Frontal cortex (tissue), 4 donors: ENCODE measurements around the gene MZB1. TPM values are rescaled to one million over a fixed set of nuclear protein-coding genes. Genes with fewer than 3 reads are reported as not detected.
A peak's percentile ranks its signal among the peaks of the same experiment; 100 is the strongest.

ENCODE experiments used
- DNase-seq, 2 donors: peaks; one replicate each; pipeline ENCODE4 v3.0.0; 2012; ENCODE audit warnings: low spot score in 2 of 2
- FAIRE-seq: peaks from 2 replicates; lab custom pipeline; 2012; peaks lifted over from hg19 to GRCh38; lab: Jason Lieb, UNC
- total RNA-seq: library from RNA; depleted of rRNA; stranded (reverse); fragments of >200 nt; gene quantifications from one replicate; pipeline ENCODE4 v1.2.3, GENCODE V29; 2014
- donor health status: control.
- donor health status: control.
- donor health status: control.

MZB1 gene, protein sequence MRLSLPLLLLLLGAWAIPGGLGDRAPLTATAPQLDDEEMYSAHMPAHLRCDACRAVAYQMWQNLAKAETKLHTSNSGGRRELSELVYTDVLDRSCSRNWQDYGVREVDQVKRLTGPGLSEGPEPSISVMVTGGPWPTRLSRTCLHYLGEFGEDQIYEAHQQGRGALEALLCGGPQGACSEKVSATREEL
- not detected for total RNA-seq

DNA sequence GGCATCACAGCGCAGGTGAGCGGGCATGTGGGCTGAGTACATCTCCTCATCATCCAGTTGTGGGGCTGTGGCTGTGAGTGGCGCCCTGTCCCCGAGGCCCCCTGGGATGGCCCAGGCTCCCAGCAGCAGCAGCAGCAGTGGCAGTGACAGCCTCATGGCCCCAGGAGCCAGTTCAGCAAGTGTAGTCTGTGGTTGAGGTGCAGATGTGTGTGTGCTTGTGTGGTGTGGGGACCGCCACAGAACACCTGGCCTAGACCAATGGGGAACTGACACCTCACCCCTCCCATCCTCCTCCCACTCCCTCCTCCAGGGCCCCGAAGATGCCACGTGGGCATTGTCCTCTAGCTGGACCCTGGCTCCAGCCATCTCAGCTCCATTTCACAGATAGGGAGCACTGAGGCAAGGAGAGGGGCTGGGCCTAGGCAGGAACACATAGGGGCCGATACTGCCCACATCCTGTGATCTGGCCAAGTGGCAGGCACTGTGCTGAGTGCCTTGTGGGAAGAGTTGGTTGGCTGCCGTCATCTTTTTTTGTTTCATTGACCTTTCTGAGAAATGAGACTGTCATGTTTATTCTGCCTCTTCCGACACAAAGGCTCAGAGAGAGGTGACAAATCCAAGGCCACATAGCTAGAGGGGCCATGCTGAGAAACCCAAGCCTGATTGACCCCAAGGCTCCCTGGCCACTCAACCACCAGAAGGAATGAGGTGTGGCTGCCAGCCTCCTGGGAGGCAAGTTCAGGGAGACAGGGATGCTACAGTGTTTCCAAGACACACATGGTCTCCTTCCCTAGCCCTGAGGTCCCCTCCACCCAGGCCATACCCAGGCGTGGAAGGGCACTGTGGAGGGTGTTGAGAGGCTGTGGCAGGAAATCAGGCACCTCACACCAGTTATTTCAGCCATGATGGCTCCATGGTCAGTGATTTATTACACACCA, at the start of gene MZB1:
TSS of gene MZB1 (minus strand) at position 213 of the 938 bp plus-strand sequence. CDS start at position 156, 57 bp downstream.
- no peak for DNase-seq
- no peak for FAIRE-seq

DNA sequence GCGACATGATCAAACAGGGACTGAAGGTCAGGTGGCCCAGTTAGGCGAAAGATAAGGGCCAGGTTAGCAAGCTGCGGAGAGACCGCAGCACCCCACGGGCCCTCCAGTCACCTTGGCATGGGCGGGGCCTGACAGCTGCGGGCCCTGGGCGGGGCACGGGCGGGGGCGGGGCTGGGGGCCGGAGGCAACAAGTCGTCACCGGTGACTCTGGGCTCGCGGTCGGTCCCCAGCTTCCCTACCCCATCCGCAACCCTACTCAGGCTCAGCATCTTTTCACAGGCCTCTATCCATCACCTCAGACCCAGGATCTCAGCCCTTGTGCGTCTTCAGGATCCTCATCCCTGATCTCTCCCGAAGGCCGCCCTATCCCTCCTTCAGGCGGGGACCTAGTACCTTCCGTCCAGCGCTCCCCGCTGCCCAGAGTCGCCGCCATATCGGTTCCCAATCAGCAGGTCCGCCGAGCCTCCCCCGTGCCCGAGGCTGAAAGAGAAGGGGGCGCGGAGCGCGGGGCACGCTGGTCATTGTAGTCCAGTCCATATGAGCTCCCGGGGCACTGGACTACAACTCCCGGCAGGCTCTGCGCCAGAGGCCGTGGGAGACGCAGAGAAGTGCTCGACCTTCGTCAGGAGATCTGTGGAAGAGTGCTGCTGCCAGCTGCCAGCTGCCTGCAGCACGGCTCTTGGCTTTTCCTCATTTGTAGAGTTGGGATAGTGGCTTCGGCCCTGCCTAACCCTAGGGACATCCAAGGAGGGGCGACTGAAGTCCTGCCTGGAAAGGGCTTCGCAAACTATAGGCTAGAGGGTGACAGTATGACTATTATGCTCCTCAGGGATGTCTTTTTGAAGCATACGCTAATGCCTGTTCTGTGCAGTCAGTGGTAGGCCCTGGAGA, 49.5 kb upstream of the MZB1 start, which contains the start of gene DNAJC18:
TSS of gene DNAJC18 (minus strand) at position 513 of the 891 bp plus-strand sequence. CDS start at position 433, 80 bp downstream.
- DNase-seq (peak; percentile 89 to 93), FAIRE-seq (no peak)

DNA sequence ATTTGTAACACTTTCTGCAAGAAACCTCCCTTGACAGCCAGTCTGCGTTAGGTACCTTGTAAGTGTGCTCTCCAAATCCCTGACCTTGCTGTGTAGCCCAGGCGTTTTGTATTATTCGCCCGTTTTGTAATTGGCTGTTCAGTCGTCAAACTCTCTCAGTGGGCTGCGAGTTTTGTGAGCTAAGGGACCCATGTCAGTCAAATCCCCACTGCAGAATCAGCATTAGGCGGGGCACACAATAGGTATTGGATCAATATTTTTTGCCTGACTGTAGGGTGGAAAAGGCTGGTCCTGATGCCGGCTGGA, 48.9 kb upstream of the MZB1 start:
- FAIRE-seq (no peak), DNase-seq (no peak)

DNA sequence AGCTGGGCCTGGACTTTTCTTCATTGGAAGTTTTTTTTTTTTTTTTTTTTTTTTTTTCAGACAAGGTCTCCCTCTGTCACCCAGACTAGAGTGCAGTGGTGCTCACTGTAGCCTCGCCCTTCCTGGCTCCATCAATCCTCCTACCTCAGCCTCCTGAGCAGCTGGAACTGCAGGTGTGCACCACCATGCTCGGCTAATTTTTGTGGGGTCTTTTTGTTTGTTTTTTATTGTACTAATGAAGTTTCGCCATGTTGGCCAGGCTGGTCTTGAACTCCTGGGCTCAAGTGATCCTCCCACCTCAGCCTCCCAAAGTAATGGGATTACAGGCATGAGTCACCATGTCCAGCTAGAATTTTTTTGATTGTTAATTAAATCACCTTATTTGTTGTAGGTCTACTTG, 46.0 kb upstream of the MZB1 start:
- DNase-seq (no peak), FAIRE-seq (no peak)

DNA sequence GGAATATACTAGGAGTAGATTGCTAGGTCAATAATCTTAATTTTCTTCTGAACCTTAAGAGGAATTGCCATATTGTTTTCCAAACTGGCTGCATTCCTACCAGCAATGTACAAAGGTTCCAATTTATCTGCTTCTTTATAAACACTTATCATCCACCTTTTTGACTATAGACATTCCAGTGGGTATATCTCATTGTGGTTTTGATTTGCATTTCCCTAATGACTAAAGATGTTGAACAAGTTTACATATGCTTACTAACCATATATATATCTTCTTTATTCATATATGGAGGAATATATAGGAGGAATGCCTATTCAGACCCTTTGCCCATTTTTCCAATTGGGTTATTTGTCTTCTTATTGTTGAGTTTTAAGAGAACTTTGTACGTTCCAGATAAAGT, 42.0 kb upstream of the MZB1 start:
- FAIRE-seq (no peak), DNase-seq (no peak)

DNA sequence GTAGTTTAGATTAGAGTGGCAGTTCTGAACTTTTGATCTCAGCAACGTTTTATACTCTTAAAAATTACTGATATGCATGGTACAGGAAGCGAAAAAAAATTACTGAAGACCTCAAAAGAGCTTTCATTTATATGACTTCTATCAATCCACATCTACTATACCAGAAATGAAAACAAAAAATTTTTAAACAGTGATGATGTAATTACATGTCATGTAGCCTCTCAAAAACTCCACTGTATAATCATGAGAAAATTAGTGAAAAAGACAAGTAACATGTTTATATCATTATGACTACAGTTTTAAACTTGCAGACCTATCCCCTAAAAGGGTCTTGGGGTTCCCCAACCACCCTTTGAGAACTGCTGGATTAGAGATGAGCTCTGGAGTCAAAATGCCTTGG, 40.3 kb upstream of the MZB1 start:
- DNase-seq (no peak), FAIRE-seq (no peak)

DNA sequence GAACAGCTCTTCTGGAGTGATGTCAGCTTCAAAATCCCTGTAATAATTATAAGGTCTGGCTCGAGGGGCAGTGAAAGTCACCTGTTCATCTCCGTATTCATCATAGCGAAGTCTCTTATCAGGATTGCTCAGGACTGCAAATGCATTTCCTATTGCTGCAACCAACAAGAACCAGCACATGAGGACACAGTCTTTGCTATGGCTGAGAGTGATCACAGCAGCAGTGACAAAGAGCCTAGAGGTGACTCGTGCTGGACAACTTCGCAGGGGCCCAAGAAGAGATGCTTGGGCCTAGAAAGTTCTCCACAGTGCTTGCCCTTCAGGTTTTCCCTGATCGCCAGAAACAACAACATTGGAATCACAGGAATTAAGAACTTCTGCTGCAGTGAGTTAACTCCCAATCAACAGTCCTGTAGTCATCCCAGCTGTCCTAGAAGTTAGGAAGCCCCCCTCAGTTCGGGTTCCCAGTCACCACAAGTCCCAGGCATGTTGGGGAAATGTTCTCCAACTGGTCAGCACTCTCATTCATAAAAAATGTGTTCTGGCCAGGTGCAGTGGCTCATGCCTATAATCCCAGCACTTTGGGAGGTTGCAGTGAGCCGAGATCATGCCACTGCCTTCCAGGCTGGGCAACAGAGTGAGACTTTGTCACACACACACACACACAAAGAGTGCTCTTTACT, 36.6 kb upstream of the MZB1 start:
- FAIRE-seq (no peak), DNase-seq (no peak)

DNA sequence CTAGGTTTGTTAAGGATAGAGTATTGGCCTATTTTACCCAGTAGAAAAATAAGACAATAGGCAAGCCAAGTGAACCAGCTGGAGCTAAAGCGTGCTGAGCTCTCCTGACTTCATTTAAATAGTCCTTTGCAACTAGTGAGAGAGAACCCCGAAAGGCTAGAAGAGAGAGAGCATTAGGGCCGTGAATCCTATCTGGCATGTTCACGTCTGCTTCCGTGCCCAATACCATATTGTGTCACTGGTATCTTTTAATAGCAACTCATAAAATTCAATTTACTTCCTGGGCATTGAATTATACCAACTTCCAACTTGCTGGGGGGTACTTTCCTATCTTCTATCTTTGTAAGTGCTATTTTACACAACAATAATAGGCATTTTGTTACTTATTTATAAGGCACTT, 35.8 kb upstream of the MZB1 start:
- FAIRE-seq (no peak), DNase-seq (no peak)

DNA sequence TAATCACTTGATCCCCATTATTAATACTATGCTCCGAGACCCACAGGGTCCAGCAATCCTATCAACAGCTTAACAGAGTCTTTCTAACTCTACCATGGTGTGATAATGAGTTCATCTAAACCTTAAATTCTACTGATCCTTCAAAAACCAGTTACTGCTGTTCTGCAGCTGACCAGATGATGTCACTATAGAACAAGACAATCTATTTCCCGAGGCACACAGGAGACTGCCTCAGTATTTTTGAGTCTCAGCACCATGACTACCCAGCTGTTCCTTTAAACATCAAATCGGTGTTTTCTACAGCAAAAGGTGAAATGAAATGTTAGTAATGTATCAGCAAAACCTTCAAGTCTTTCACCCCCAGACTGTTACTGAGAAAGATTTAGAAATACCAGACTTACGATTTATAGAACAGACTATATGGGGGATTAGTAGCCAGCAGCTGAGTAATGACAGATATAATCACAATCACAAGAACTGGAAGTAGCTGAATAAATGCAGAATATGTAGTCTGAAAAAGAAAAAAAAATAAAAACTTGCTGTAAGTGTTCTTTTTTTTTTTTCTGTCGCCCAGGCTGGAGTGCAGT, 32.7 kb upstream of the MZB1 start:
- peak; percentile 84 for FAIRE-seq
- DNase-seq, result peak in 1 of 2 donors; percentile 70

DNA sequence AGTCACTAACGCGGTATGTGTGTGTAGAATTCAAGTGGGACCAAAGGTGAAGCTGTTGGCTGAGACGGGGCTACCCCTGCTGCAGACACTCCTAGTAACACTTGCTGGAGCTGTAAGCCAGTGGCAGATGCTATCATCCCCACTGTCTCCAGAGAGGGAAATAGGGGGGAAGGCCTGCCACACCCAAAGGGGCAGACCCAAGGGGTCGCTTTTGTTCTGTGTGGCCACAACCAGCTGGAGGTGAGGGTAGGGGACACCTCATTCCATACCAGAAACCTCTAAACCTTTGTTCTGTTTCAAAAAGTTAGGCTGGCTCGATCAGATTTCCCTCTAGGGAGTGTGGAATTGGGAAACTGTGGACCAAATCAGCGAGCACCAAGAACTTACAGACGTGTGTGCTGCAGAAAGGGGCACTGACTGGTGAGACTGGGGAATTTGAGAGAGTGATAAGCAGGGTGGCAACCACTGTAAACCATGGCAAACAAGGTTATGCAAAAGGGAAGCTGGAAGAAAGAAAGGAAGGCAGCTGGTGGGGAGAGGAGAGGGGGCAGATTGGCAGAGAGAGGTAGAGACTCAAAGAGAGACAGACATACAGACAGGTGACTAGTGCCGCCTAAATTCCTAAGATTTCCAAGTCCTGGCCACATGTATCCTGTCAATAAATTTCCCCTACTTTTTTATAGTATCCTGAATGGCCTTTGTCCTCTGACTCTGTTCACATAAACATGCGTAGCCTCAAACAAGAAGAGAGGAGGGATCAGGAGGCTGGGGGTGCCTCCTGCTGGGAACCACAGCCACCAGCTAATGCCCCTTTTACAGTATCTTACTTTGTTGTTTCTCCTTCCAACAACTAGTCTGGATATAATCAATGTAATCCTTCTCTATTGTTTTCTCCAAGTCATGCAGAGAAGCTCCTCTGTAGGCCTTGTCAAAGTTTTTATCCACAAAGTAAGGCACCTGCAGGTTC, 29.8 kb upstream of the MZB1 start:
- no peak for DNase-seq
- no peak for FAIRE-seq

DNA sequence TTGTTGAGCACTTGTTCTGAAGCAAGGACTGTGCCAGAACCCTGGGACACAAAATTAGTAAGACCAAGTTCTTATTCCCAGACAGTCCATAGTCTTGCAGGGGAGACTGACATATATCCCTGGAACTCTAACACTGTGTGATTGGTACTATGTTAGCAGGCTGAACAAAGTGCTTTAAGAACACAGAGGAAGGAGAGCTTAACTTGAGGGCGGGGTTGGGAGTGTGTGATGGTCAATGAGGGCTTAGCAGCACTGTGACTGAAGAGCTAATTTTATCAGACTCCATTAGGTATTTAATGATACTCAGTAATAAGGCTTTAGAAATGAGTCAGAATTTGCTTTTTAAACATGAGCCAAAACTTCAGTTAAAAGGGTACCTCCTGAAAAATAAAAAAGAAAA, 29.1 kb upstream of the MZB1 start:
- FAIRE-seq (no peak), DNase-seq (no peak)

DNA sequence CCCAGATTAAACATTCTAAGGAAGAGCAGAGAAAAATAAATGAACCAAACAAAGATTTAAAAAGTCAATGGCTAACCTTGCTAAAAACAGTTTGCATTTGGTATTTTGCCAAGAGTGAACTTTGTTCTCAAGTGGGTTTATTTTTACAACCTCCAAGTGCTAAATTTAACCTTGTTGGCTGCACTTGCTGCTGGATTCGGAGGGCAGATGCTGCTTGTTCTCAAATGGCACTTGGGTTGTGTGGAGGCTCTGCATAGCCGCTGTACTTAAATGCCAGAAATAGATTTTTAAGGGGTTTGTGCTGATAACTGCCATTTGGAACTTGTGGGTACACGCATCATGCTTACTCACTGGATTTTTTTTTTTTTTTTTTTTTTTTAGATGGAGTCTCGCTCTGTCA, 27.5 kb upstream of the MZB1 start:
- no peak for DNase-seq
- FAIRE-seq, result no peak

DNA sequence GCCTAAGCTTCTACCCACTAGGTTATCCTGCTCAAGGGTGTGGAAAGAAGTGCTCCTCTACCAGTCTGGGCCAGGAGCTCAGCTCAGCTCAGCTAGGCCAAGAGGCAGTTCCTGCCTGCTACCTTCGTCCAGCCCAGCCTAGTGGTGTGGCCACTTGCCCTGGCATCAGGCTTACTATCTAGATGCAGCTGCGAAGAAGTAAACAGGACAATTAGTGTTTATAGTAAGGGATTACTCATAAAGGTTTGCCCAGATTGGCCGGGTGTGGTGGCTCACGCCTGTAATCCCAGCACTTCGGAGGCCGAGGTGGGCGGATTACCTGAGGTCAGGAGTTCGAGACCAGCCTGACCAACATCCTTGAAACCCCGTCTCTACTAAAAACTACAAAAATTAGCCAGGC, 26.9 kb upstream of the MZB1 start:
- DNase-seq (no peak), FAIRE-seq (no peak)

DNA sequence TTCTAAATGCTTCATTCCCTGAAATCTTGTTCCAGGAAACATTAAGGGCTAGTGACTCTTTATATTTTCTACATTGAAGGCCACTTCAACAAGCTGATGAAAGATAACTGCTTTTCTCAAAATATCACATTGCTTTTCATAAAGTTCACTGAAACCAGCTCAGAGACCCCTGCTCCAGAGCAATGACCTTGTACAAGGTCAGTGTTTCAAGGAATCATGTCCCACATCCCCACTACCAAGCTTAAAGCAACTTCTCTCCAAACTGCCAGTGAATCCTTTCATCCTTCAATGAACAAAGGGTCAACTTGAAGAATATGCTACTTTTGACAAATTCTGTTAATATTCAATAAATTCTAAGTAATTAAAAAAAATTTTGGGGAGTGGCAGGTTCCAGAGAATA, 26.2 kb upstream of the MZB1 start:
- FAIRE-seq, result no peak
- DNase-seq, result no peak

DNA sequence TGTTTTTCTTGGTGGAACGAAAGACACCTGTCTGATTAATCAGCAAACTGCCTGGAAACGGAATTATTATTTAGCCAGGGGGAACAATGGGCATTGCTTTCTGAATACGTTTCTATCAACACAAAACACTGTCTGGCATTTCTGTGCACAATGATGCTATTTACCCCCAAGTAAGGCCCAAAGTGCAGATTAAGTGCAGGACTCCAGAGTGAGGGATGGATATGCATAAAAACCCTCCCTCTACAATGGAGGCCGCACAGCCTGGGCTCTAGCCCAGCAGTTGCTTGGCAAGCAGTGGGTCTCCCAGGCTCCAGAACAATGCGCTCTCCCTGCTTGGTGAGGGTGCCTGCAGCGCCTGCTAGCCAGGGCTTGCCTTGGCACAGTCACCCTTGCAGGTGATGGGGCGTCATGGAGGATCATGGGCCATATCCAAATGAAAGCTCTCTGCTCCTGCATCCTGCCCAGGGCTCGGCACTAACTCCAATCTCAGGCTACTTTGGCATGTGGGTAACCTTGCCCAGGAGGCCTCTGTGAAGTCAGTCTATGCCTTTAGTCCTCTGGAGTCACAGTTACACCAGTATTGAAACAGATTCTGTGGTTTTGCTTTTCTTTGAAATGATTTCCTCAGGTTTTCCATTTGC, 25.6 kb upstream of the MZB1 start:
- no peak for FAIRE-seq
- no peak for DNase-seq

DNA sequence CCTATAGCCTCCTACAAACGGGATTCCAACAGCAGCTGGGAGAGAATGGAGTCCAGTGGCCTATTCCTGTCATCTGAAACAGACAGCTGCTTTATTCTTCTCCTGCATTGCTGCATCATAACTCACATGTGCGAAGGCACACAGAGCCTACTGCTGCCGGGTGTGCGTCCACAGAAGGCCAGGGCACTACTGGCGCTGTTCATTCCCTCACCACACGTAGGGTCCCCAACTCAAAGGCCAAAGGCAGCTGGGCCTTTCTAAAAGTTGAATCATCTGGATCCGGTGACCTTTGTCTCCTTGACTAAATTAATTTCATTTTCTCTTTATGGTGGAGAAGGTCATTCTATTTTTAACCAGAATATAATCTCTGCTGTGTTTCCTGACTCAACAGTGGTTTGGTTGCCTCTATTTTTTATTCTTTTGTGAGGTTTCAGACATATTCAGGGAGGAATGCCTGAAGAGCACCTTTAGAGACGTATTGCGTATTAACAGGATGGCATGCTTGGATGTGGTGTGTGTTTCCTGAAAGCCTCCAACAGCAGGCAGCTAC, 24.9 kb upstream of the MZB1 start:
- FAIRE-seq, result no peak

DNA sequence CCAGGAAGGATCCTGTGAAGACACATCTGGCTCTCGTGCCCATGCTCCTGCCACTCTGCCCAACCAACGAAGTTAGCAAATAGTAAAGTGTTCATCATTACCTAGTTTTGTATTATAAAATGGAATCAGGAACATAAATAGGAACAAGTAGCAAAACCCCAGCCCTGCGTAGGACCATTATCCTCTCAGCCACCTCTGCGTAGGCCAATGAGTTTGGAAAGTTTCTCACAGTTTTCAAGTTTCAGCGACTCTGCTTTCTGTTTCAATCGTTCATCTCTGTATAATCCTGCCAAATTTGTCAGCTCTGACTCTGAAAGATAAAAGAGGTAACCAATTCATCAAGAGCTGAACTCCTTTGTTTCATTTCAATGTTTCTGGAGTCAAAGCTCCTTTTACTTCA, 24.2 kb upstream of the MZB1 start:
- DNase-seq (no peak), FAIRE-seq (no peak)

More for the DNA sequence above, 24.9 kb upstream of the MZB1 start:
- DNase-seq, result no peak

DNA sequence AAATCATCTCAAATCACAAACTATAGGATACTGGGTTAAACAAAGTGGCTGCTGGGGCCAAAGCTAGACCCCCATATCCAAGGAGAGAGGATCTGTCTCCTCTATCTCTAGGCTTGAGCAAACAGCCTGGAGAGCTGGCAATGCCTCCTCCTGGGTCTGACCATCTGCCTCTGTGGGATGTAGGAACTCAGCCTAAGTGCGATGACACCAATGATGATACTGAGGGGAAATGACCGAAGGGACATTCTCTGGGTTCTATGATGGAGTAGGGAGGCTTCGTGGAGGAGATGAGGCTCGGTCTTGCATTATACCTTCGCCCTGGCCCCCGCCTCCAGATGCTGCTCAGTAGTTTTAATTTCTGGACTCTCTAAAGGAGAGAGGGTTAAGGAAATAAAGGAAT, 23.4 kb upstream of the MZB1 start:
- FAIRE-seq, result no peak
- no peak for DNase-seq
